GM18508 (cell line): ENCODE data around the gene ABHD17C.

ENCODE experiments used
- ATAC-seq: cut with Tn5 transposase; IDR thresholded peaks from one replicate; pipeline ENCODE4 v1.9.1; 2021; ENCODE audit warnings: moderate number of reproducible peaks; ENCODE audit not compliant: insufficient read depth, unreplicated experiment

ABHD17C gene

GRCh38 chr15:80722811-80723210, 27.7 kb downstream of the ABHD17C start:
- ATAC-seq, result no peak

- no peak for ATAC-seq
Observed at GRCh38 chr15:80727196-80727595, 32.1 kb downstream of the ABHD17C start.

DNA sequence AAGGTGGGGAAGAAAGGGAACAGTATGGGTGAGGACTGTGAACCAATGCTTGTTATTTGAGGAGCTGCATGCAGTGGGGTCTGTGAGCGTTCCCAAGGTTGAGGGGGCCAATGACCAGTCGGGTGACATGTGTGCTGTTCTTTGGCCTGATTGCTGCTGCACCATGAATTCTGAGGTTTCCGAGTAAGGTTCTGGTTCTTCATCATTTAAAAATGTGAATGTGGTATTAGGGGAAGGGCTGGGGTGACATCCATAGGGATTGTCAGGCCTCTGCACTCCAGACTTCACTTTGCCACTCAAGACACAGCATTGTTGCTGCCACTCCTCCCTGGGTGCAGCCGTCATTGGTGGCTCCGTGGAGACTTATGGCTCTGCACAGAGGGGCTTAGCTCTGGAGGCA, 32.5 kb downstream of the ABHD17C start:
- no peak for ATAC-seq

GRCh38 chr15:80730387-80730786, 35.3 kb downstream of the ABHD17C start:
- no peak for ATAC-seq

DNA sequence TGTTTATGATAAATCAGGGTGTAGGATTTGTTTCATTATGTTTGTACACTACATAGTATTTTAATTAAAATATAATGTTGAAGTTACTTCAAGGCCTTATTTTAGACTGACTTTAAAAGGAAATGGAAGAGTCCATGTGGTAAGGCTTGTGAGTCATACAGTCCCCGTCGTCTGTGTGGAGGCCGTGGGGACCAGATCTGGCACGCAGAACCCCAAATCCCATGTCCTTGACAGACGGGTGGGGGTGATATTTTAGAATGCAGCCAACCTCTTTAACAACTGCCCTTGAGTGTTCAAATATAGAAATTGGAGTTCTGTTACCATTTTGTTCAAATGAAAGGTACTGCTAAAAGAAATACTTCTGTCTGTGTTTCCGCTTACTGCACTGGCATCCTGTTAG, 35.8 kb downstream of the ABHD17C start:
- ATAC-seq, result no peak

DNA sequence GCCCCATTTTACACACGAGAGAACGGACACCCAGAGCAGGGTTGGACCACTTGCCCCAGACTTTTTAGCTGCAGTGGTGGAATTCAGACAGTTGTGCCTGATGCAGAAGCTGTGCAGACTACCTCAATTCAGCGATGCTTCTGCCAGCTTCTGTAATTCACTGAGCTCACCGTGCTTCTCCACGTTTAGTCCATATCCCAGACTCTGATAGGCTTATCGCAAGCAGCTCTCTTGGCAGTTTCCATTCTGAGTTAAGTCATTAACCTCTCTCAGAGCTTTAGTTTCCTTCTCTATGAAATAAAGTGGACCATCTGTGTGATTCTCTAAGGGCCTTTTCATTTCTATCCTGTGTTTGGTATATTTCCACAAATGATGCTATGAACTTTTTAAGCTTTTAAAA, 37.1 kb downstream of the ABHD17C start:
- ATAC-seq, result no peak

GRCh38 chr15:80732818-80733217, 37.7 kb downstream of the ABHD17C start:
- no peak for ATAC-seq

DNA sequence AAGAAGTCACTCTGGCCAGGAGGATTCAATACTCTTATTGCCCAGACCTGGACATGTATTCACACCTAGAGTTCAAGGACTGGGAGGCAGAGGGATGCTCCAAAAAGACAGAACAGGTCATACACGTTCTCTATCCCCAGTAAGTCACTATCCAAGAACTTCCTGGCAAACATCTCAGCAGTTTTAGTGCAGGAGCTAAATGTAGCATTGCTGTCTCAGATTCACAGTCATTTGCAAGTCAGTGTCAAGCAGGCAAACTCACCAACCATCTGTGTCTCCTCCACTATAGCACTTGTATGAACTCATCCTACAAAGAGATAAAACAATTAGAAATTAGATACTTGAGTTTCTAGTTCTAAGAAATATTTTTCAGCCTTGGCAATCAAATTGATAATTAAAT, 38.4 kb downstream of the ABHD17C start:
- no peak for ATAC-seq

- no peak for ATAC-seq
Observed at GRCh38 chr15:80735344-80735743, 40.2 kb downstream of the ABHD17C start.

DNA sequence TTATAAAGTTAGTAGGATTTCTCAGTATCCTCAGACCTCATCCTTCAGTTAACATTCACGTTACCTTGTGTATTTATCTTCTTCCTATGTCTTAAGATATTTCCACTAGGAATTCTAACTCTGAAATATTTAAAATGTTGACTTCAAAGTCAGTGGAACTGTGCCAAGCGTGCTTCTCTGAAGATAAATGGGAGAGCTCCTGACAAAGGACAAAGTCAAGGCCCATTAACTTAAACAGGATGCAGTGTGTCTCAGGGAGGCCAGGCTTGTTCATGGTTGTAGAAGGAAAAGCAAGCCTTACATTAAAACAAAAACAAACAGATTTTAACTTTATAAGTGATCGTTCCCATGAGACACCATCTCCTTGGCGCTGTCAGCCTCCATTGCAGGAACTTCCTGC, 41.5 kb downstream of the ABHD17C start:
- no peak for ATAC-seq

GRCh38 chr15:80739919-80740318, 44.8 kb downstream of the ABHD17C start:
- no peak for ATAC-seq

- ATAC-seq, result no peak
Observed at GRCh38 chr15:80742081-80742480, 47.0 kb downstream of the ABHD17C start.

- no peak for ATAC-seq
Observed at GRCh38 chr15:80743189-80743833, 48.2 kb downstream of the ABHD17C start.

DNA sequence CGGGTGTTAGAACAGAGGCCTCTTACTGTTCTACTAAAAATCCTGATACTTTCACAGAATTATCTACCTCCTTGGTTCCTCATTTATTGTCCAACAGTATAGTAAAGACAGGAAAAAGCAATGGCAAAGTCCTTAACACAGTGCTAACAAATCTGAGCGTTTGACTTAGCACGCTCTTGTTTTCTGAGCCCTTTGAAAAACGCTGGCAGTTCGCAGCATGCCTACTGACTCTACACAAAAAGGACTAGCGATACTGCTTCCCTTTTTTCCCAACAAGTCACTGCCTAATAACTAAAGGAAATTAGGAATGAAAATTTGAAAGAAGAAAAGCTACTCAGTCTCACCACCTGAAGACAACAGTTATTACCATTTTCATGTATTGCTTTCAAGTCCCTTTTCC, 49.3 kb downstream of the ABHD17C start:
- no peak for ATAC-seq

- no peak for ATAC-seq
Observed at GRCh38 chr15:80744826-80745225, 49.7 kb downstream of the ABHD17C start.

DNA sequence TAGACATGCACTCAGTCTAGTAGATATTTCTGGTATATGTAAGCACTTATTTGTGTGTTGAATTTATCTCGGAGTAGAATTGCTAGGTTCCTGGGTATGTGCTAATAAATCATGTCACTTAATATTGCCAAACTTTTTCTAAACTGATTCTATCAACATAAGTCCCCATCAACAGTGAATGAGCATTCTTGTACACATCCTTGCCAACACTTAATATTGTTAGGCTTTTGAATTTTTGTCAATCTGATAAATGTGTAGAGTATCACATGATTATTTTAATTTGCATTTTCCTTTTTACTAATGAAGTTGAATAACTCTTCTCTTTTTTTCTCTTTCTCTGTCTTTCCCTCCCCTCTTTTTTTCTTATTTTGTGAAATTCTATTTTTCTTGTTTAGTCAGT, 50.8 kb downstream of the ABHD17C start:
- ATAC-seq, result no peak

DNA sequence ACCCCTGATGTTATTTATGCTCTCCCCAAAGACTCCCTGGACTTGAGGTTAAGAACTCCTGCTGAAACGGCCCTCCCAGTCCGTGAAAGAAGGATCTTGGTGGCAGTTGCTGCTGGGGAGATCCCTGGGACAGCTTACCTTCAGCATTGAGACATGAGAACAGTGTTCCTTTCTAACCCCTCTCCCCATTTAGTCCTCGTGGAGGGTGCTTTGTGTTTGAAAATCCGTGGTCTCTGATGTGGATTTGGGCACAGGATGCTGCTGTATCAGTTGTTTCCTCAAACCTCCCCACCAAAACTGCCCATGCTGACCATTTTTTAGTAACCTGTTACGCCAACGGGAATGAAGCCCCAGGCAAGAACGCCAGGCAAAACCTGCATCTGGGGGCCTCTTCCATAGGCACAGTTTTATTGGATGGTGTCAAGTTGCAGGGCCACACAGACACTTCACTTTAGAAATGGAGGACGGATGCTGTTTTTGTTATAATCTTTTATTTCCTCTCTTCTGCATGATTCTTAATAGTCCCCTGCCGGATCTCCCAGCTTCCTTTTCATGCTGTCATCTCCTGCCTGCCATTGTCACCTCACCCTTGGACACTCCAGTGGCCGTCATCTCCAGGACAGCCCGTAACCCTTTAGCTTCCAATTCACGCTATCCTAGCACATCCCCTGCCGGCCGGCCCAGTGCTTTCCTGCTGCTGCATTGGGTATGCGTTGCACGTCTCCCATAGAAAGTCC, 52.4 kb downstream of the ABHD17C start:
- ATAC-seq, result no peak

DNA sequence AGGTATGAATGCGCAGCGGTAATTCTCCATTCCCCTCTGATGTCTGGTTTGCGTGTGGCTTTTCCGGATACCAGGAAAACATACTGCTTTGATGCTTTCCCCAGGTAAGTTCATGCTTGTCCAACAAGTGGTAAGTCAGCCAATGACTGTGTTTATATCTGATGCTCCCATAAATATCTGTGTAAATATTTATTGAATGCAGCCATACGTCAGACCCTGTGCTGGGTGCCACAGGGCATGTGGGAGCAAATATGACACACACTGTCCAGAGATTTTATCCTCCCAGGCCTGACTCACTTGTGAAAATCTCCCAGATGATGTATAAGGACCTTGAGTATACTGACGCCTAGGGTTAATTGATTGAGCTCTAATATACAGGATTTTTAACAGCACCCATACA, 54.5 kb downstream of the ABHD17C start:
- no peak for ATAC-seq

DNA sequence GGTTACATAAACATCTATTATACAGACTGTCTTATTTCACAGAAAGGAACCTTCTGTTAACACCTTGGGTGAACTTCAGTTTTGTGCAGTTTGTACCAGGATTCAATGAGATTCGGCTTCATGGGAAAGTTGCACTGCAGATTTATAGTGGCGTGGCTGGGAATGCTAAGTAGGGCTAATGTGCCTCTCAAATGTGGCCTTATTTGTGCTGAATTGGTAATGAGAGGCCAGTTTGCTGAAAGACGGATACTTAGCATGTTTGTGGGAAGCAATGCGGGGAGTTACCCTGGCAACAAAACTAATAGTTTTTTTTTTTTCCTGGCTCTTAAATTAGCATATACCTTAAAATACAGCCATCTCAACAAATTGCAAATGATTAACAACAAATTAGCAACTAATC, 55.5 kb downstream of the ABHD17C start:
- ATAC-seq, result no peak

DNA sequence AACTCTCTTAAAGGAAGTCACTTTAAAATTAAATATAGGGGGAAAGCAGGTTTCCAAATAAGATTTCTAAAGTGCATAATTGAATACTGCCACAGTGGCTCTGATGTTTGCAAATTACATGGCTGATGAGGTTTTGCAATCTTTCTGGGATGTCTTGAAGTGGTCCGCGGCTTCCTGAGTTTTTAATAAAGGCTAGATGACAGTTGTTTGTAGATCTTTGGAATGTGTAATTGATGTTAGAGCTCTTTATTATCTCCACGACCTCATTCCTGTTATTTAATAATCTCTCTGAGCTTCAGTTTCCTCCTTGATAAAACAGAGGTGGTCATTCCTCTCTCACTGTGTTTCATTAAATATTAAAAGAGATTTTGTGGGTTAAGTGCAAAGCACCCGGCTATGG, 57.1 kb downstream of the ABHD17C start:
- ATAC-seq, result no peak

DNA sequence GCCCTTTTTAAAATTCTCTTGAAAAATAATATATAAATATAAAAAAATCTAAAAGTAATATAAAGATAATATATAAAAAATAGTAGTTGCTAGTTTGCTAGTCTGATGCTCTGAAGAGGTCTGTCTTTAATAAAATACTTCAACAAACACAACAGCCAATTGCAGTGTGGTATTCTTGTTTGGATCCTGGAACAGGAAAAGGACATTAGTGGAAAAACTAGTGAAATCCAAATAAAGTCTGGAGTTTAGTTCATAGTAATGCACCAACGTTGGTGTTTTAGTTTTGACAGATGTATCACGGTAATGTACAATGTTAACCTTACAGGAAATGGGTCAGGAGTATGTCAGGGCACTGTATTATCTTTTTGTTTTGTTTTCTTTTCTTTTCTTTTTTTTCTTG, 58.1 kb downstream of the ABHD17C start:
- no peak for ATAC-seq

GRCh38 chr15:80754014-80754413, 58.9 kb downstream of the ABHD17C start:
- no peak for ATAC-seq
